ENCODE measurements around the gene CEP63.
"Not testable (repeated sequence)": the region's sequence is repeated elsewhere in the genome, so short reads cannot be mapped to it uniquely, and the experiment has no call there.

DNA sequence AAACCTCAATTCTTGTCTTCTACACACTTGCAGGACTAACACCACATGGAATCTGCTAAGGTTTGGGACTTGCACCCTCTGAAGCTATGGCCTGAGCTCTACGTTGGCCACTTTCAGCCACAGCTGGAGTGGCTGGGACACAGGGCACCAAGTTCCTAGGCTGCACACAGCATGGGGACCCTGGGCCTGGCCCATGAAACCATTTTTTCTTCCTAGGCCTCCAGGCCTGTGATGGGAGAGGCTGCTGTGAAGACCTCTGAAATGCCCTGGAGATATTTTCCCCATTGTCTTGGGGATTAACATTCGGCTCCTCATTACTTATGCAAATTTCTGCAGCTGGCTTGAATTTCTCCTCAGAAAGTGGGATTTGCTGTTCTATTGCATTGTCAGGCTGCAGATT lies 84.0 kb downstream of the CEP63 start:
- TF ChIP-seq, protein P1, sequence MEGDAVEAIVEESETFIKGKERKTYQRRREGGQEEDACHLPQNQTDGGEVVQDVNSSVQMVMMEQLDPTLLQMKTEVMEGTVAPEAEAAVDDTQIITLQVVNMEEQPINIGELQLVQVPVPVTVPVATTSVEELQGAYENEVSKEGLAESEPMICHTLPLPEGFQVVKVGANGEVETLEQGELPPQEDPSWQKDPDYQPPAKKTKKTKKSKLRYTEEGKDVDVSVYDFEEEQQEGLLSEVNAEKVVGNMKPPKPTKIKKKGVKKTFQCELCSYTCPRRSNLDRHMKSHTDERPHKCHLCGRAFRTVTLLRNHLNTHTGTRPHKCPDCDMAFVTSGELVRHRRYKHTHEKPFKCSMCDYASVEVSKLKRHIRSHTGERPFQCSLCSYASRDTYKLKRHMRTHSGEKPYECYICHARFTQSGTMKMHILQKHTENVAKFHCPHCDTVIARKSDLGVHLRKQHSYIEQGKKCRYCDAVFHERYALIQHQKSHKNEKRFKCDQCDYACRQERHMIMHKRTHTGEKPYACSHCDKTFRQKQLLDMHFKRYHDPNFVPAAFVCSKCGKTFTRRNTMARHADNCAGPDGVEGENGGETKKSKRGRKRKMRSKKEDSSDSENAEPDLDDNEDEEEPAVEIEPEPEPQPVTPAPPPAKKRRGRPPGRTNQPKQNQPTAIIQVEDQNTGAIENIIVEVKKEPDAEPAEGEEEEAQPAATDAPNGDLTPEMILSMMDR (IDR thresholded peaks at IDR 0.05), result not testable (repeated sequence)
- TF ChIP-seq POLR2AphosphoS5 (IDR thresholded peaks at IDR 0.05), result not testable (repeated sequence)

Measured in breast epithelium (tissue), 3 donors.